Stomach (tissue), 9 donors: ENCODE measurements around the gene TBX3. TPM values are rescaled to one million over a fixed set of nuclear protein-coding genes. Genes with fewer than 3 reads are reported as not detected.

Source experiments
- DNase-seq, 2 donors: peaks; one replicate each; pipeline versions ENCODE4 v3.0.0 to v3.0.0-alpha.2; 2013 to 2019
- H3K27ac ChIP-seq, 5 donors: fragments of 200-600 bp in 4 of 5; sonication (generic) in 4 of 5; one replicate each; pipeline ENCODE4 v1.5.1; 2013 to 2019; ENCODE audit warnings: mild to moderate bottlenecking in 1 of 5, moderate library complexity in 1 of 5
- H3K27me3 ChIP-seq, 3 donors: fragments of 200-600 bp; sonication (generic); one replicate each; pipeline ENCODE4 v1.5.1; 2017 to 2019; ENCODE audit warnings: mixed run types in 1 of 3
- H3K36me3 ChIP-seq, 4 donors: fragments of 200-600 bp; sonication (generic); 1 replicate in 3 of 4; 2 replicates in 1 of 4; pipeline ENCODE4 v1.5.1; 2016 to 2019
- H3K4me1 ChIP-seq, 4 donors: fragments of 200-600 bp; sonication (generic); one replicate each; pipeline ENCODE4 v1.5.1; 2016 to 2019
- H3K4me3 ChIP-seq, 4 donors: fragments of 200-600 bp; sonication (generic) in 3 of 4; one replicate each; pipeline ENCODE4 v1.5.1; 2016 to 2019; ENCODE audit warnings: mild to moderate bottlenecking in 1 of 4
- H3K9me3 ChIP-seq, 4 donors: fragments of 200-600 bp; sonication (generic); one replicate each; pipeline ENCODE4 v1.5.1; 2016 to 2019
- EP300 ChIP-seq: sonication (generic); formaldehyde crosslinking; IDR thresholded peaks from one replicate; pipeline ENCODE4 v1.6.1; 2017; ENCODE audit warnings: antibody characterized with exemption
- POLR2A ChIP-seq, 4 donors: fragments of 450-650 bp; IDR thresholded peaks; one replicate each; pipeline ENCODE4 v1.6.1; 2016; ENCODE audit warnings: antibody characterized with exemption in 4 of 4, control low read depth in 2 of 4, mild to moderate bottlenecking in 1 of 4, moderate library complexity in 1 of 4
- POLR2AphosphoS5 ChIP-seq, 3 donors: sonication (generic); formaldehyde crosslinking; IDR thresholded peaks; one replicate each; pipeline ENCODE4 v1.6.1; 2016; ENCODE audit warnings: antibody characterized with exemption in 3 of 3
- WGBS, 5 donors: extraction: QIAGEN DNeasy Blood & Tissue Kit in 3 of 5; methylation state at CpG; one replicate each; pipeline versions ENCODE4 v1.1.5 to v1.1.7; 2013 to 2018; 5-methylcytosine and 5-hydroxymethylcytosine counted together
- intact Hi-C: fragments of 100-400 bp; cut with DNase I; formaldehyde crosslinking; loops from one replicate; pipeline ENCODE4 v1.15.1; 2023; ENCODE audit warnings: low total_unique reads
- polyA plus RNA-seq, 3 donors: library from polyadenylated mRNA; stranded (reverse); fragments of 200-250 nt; gene quantifications; one replicate each; pipeline ENCODE4 v1.2.3, GENCODE V29; 2013
- total RNA-seq, 5 donors: library from RNA; depleted of rRNA; stranded (reverse); fragments of >200 nt; gene quantifications; one replicate each; pipeline versions ENCODE4 v1.1.0 to v1.2.3, GENCODE V29; 2014 to 2016
- TF ChIP-seq, protein P1 (sequence below), 7 experiments: fragments of 450-650 bp in 4 of 7; fragments of 200-600 bp in 3 of 7; sonication (generic) in 3 of 7; IDR thresholded peaks; one replicate each; pipeline ENCODE4 v1.5.1; 2016 to 2019; ENCODE audit warnings: antibody characterized with exemption in 7 of 7, control low read depth in 2 of 7, mild to moderate bottlenecking in 1 of 7
- donor health status: healthy with polysubstance abuse.
- donor health status: Bipolar disorder and iron deficiency.
- donor health status: healthy.

Gene TBX3
- total and polyA plus RNA-seq, 8 donors: 2.5 to 12.7 (median 5.7) TPM; not detected in 1

GRCh38 chr12:114636723-114637480, 47.1 kb downstream of the TBX3 start:
- no peak overlapping the region for H3K27ac ChIP-seq
- no peak for TF ChIP-seq EP300
- no peak for TF ChIP-seq POLR2AphosphoS5 (IDR thresholded peaks at IDR 0.05)
- TF ChIP-seq, protein P1, sequence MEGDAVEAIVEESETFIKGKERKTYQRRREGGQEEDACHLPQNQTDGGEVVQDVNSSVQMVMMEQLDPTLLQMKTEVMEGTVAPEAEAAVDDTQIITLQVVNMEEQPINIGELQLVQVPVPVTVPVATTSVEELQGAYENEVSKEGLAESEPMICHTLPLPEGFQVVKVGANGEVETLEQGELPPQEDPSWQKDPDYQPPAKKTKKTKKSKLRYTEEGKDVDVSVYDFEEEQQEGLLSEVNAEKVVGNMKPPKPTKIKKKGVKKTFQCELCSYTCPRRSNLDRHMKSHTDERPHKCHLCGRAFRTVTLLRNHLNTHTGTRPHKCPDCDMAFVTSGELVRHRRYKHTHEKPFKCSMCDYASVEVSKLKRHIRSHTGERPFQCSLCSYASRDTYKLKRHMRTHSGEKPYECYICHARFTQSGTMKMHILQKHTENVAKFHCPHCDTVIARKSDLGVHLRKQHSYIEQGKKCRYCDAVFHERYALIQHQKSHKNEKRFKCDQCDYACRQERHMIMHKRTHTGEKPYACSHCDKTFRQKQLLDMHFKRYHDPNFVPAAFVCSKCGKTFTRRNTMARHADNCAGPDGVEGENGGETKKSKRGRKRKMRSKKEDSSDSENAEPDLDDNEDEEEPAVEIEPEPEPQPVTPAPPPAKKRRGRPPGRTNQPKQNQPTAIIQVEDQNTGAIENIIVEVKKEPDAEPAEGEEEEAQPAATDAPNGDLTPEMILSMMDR (IDR thresholded peaks at IDR 0.05): no peak
- TF ChIP-seq POLR2A (IDR thresholded peaks at IDR 0.05): no peak
- no peaks in the 10 kb centered on the region for H3K36me3 ChIP-seq
- DNase-seq: peak in 1 of 2 donors; percentile 15
- H3K4me3 ChIP-seq: no peak overlapping the region
- 45 to 53% (median 49%) methylated on average over 15 of the region's 15 CpGs for WGBS, 5 donors
- no peaks in the 10 kb centered on the region for H3K27me3 ChIP-seq
- H3K9me3 ChIP-seq: no peaks in the 10 kb centered on the region
- intact Hi-C loops: no loop called here
- no peaks in the 10 kb centered on the region for H3K4me1 ChIP-seq

GRCh38 chr12:114631242-114631641, 52.7 kb downstream of the TBX3 start:
- Histone ChIP-seq H3K27ac (no peak overlapping the region), H3K9me3 (no peaks in the 10 kb centered on the region), H3K27me3 (peaks cover 0 to 33% (median 0%) of the 10 kb centered on the region in 3 donors), H3K4me1 (no peaks in the 10 kb centered on the region), H3K36me3 (no peaks in the 10 kb centered on the region), H3K4me3 (no peak overlapping the region)
- no peak for TF ChIP-seq EP300
- TF ChIP-seq, protein P1 (IDR thresholded peaks at IDR 0.05): no peak
- DNase-seq: no peak
- 49 to 55% (median 54%) methylated on average over 7 of the region's 7 CpGs for WGBS, 5 donors
- intact Hi-C loops: no loop called here

DNA sequence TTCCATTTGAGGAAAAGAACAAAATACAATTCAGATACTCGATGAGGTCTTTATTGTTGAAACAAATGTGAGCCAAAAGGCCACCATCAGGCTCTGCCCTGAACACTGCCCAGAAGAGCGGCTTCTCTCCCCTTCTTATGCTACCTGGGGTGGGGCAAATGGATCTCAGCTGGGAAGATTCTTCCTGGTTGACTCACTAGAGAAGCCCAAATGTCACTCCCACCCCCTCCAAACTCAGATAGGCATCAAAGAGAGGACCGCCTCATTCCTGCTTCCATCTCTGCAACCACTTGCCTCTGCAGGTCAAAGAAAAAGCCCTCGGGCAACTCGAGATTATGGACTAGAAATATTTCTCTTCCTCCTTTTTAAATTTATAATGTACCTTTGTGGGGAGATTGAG, 55.8 kb downstream of the TBX3 start:
- peaks cover 0 to 33% (median 0%) of the 10 kb centered on the region in 3 donors for H3K27me3 ChIP-seq
- intact Hi-C loops: no loop called here

GRCh38 chr12:114627393-114627792, 56.6 kb downstream of the TBX3 start:
- H3K27me3 ChIP-seq: peaks cover 0 to 33% (median 0%) of the 10 kb centered on the region in 3 donors
- TF ChIP-seq, protein P1 (IDR thresholded peaks at IDR 0.05): no peak
- H3K36me3 ChIP-seq: no peaks in the 10 kb centered on the region
- no peak for DNase-seq
- H3K27ac ChIP-seq: no peak overlapping the region
- intact Hi-C loops: no loop called here
- H3K4me3 ChIP-seq: no peak overlapping the region
- H3K9me3 ChIP-seq: no peaks in the 10 kb centered on the region
- no peaks in the 10 kb centered on the region for H3K4me1 ChIP-seq

More for the DNA sequence above, 55.8 kb downstream of the TBX3 start:
- no peak for TF ChIP-seq POLR2AphosphoS5 (IDR thresholded peaks at IDR 0.05)
- no peak for TF ChIP-seq POLR2A (IDR thresholded peaks at IDR 0.05)
- Histone ChIP-seq H3K27ac (no peak overlapping the region), H3K4me1 (no peaks in the 10 kb centered on the region), H3K36me3 (no peaks in the 10 kb centered on the region), H3K4me3 (no peak overlapping the region), H3K9me3 (no peaks in the 10 kb centered on the region)
- DNase-seq: no peak
- 44 to 53% (median 49%) methylated on average over 5 of the region's 5 CpGs for WGBS, 5 donors

DNA sequence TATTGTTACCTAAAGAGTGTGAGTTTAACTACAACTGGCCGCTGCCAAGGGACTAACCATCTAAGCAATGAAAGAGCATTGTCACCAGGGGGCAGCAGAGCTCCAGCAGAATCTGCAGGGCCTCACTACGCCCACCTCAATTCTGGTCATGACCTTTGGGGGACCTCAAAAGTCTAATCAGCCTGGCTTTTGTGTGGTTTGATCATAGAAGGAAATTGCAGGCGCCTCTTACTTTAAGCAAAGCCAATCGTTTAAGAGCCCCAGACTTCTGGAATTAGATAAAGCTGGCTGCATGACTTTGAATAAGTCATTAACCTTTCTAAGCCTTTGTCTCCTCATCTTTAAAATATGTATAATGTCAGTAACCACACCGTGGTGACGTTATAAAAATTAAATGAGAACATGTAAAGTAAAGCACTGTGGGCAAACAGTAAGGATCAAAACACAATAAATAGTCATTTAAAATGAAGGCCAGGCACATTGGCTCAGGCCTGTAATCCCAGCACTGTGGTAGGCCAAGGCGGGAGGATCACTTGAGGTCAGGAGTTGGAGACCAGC, 58.6 kb downstream of the TBX3 start:
- Histone ChIP-seq H3K27me3 (peaks cover 0 to 22% (median 0%) of the 10 kb centered on the region in 3 donors), H3K4me1 (no peaks in the 10 kb centered on the region), H3K9me3 (peaks cover 0 to 9% (median 3%) of the 10 kb centered on the region in 4 donors), H3K4me3 (no peak overlapping the region), H3K36me3 (no peaks in the 10 kb centered on the region), H3K27ac (no peak overlapping the region)
- TF ChIP-seq POLR2AphosphoS5 (IDR thresholded peaks at IDR 0.05) (no peak), POLR2A (IDR thresholded peaks at IDR 0.05) (no peak), EP300 (no peak)
- TF ChIP-seq, protein P1 (IDR thresholded peaks at IDR 0.05): peak in 2 of 7 experiments; percentile 24 to 34
- intact Hi-C loops: no loop called here
- peak; percentile 31 to 67 for DNase-seq
- 34 to 43% (median 38%) methylated on average over 7 of the region's 7 CpGs for WGBS, 5 donors
